ENCODE results near the gene CGB7. TPM values are rescaled to one million over a fixed set of nuclear protein-coding genes. Genes with fewer than 3 reads are reported as not detected.
"Not testable (repeated sequence)": the region's sequence is repeated elsewhere in the genome, so short reads cannot be mapped to it uniquely, and the experiment has no call there.

Gene CGB7
- total RNA-seq, 3 donors from 2014 or later (not counting 1 experiment from before 2014, with no cell fraction given), result not detected

GRCh38 chr19:49020931-49021895 lies 36.3 kb downstream of the CGB7 start:
- H3K36me3 ChIP-seq (ENCODE audit: control insufficient read depth, insufficient read depth, low read length), result no peaks in the 10 kb centered on the region
- H3K27ac ChIP-seq (ENCODE audit: low read length), result no peak overlapping the region
- no peaks in the 10 kb centered on the region for H3K9me3 ChIP-seq (ENCODE audit: control insufficient read depth, insufficient read depth, low read length)
- H3K27me3 ChIP-seq (ENCODE audit: control insufficient read depth, insufficient read depth, low read length), result peaks cover 3% of the 10 kb centered on the region
- ATAC-seq (no peak), DNase-seq (peak in 1 of 2 donors; percentile 14)
- intact Hi-C loops (cut with micrococcal nuclease), result no loop called here
- H3K27me3 Mint-ChIP-seq (ENCODE audit: low read depth in 2 of 2), result peaks cover 0 to 7% of the 10 kb centered on the region in 2 donors
- H3K36me3 Mint-ChIP-seq, result no peaks in the 10 kb centered on the region
- H3K4me1 ChIP-seq (ENCODE audit: control insufficient read depth, insufficient read depth, low read length), result peaks cover 33% of the 10 kb centered on the region
- no peak overlapping the region for H3K4me3 ChIP-seq (ENCODE audit: low read length)
- no peak for TF ChIP-seq CTCF (IDR thresholded peaks at IDR 0.05)
- peaks cover 15 to 36% of the 10 kb centered on the region in 2 donors for H3K4me1 Mint-ChIP-seq
- no peaks in the 10 kb centered on the region for H3K9me3 Mint-ChIP-seq
- no peak overlapping the region for H3K4me3 Mint-ChIP-seq
- H3K27ac Mint-ChIP-seq, result peak overlapping the region in 1 of 2 donors; percentile 13
- 45% methylated on average over 16 of the region's 16 CpGs for WGBS (ENCODE audit: insufficient coverage)

GRCh38 chr19:49020342-49020741 lies 37.2 kb downstream of the CGB7 start:
- H3K27me3 ChIP-seq (ENCODE audit: control insufficient read depth, insufficient read depth, low read length), result peaks cover 3% of the 10 kb centered on the region
- intact Hi-C loops (cut with micrococcal nuclease), result no loop called here
- 89% methylated on average over 11 of the region's 11 CpGs for WGBS (ENCODE audit: insufficient coverage)
- ATAC-seq (no peak), DNase-seq (peak in 1 of 2 donors; percentile 8)
- Mint-ChIP-seq H3K36me3 (no peaks in the 10 kb centered on the region), H3K27ac (no peak overlapping the region), H3K9me3 (no peaks in the 10 kb centered on the region), H3K4me3 (no peak overlapping the region), H3K4me1 (peaks cover 15 to 36% of the 10 kb centered on the region in 2 donors), H3K27me3 (ENCODE audit: low read depth in 2 of 2) (peaks cover 0 to 7% of the 10 kb centered on the region in 2 donors)
- no peak for TF ChIP-seq CTCF (IDR thresholded peaks at IDR 0.05)
- H3K27ac ChIP-seq (ENCODE audit: low read length), result no peak overlapping the region
- H3K9me3 ChIP-seq (ENCODE audit: control insufficient read depth, insufficient read depth, low read length), result no peaks in the 10 kb centered on the region
- no peak overlapping the region for H3K4me3 ChIP-seq (ENCODE audit: low read length)
- H3K36me3 ChIP-seq (ENCODE audit: control insufficient read depth, insufficient read depth, low read length), result no peaks in the 10 kb centered on the region
- peaks cover 33% of the 10 kb centered on the region for H3K4me1 ChIP-seq (ENCODE audit: control insufficient read depth, insufficient read depth, low read length)

GRCh38 chr19:49019242-49019932 lies 38.2 kb downstream of the CGB7 start:
- peaks cover 3% of the 10 kb centered on the region for H3K27me3 ChIP-seq (ENCODE audit: control insufficient read depth, insufficient read depth, low read length)
- 11% methylated on average over 41 of the region's 41 CpGs for WGBS (ENCODE audit: insufficient coverage)
- no peaks in the 10 kb centered on the region for H3K9me3 Mint-ChIP-seq
- H3K4me1 Mint-ChIP-seq, result peaks cover 15 to 36% of the 10 kb centered on the region in 2 donors
- peak overlapping the region; percentile 50 for H3K4me3 ChIP-seq (ENCODE audit: low read length)
- H3K4me1 ChIP-seq (ENCODE audit: control insufficient read depth, insufficient read depth, low read length), result peaks cover 33% of the 10 kb centered on the region
- TF ChIP-seq CTCF (IDR thresholded peaks at IDR 0.05), result no peak
- H3K27ac Mint-ChIP-seq, result peak overlapping the region in 1 of 2 donors; percentile 84
- no peaks in the 10 kb centered on the region for H3K9me3 ChIP-seq (ENCODE audit: control insufficient read depth, insufficient read depth, low read length)
- no peaks in the 10 kb centered on the region for H3K36me3 ChIP-seq (ENCODE audit: control insufficient read depth, insufficient read depth, low read length)
- DNase-seq (peak; percentile 48 to 76), ATAC-seq (peak; percentile 36 to 58 (median 55))
- H3K4me3 Mint-ChIP-seq, result peak overlapping the region; percentile 86
- no peaks in the 10 kb centered on the region for H3K36me3 Mint-ChIP-seq
- peaks cover 0 to 7% of the 10 kb centered on the region in 2 donors for H3K27me3 Mint-ChIP-seq (ENCODE audit: low read depth in 2 of 2)
- intact Hi-C loops (cut with micrococcal nuclease), result no loop called here
- H3K27ac ChIP-seq (ENCODE audit: low read length), result no peak overlapping the region

- intact Hi-C loops (cut with micrococcal nuclease); H3K27ac ChIP-seq (ENCODE audit: low read length): not testable (repeated sequence)
- 3% methylated on average over 50 of the region's 50 CpGs for WGBS (ENCODE audit: insufficient coverage)
Observed at GRCh38 chr19:49018388-49019241, 38.9 kb downstream of the CGB7 start.

More at GRCh38 chr19:49018388-49019241, 38.9 kb downstream of the CGB7 start:
- peak in 1 of 2 donors; percentile 58 for DNase-seq
- peak overlapping the region in 1 of 2 donors; percentile 84 for H3K27ac Mint-ChIP-seq
- H3K9me3 ChIP-seq (ENCODE audit: control insufficient read depth, insufficient read depth, low read length); H3K36me3 Mint-ChIP-seq; H3K27me3 ChIP-seq (ENCODE audit: control insufficient read depth, insufficient read depth, low read length); ATAC-seq; H3K36me3 ChIP-seq (ENCODE audit: control insufficient read depth, insufficient read depth, low read length); H3K27me3 Mint-ChIP-seq (ENCODE audit: low read depth in 2 of 2); H3K9me3 Mint-ChIP-seq: not testable (repeated sequence)
- H3K4me3 Mint-ChIP-seq, result peak overlapping the region; percentile 86
- Histone ChIP-seq H3K4me3 (ENCODE audit: low read length) (peak overlapping the region; percentile 50), H3K4me1 (ENCODE audit: control insufficient read depth, insufficient read depth, low read length) (peaks cover 33% of the 10 kb centered on the region)
- H3K4me1 Mint-ChIP-seq, result peaks cover 15 to 36% of the 10 kb centered on the region in 2 donors

All from natural killer cell (primary cell).